Gastrocnemius medialis (tissue), 4 donors: Measurements from ENCODE around the gene SRRM5.

Experiments used
- POLR2A ChIP-seq, 2 donors: fragments of 450-650 bp; IDR thresholded peaks; one replicate each; pipeline ENCODE4 v1.6.1; 2017; ENCODE audit warnings: antibody characterized with exemption in 2 of 2, mild to moderate bottlenecking in 2 of 2, moderate library complexity in 2 of 2
- TF ChIP-seq, protein P1 (sequence below), 5 experiments: fragments of 450-650 bp in 3 of 5; fragments of 200-600 bp in 2 of 5; sonication (generic) in 2 of 5; IDR thresholded peaks in 4 of 5; conservative IDR thresholded peaks in 1 of 5; 1 replicate in 4 of 5; 2 replicates in 1 of 5; pipeline ENCODE4 v1.5.1; 2016 to 2019; ENCODE audit warnings: antibody characterized with exemption in 5 of 5, mild to moderate bottlenecking in 3 of 5, moderate library complexity in 3 of 5

DNA sequence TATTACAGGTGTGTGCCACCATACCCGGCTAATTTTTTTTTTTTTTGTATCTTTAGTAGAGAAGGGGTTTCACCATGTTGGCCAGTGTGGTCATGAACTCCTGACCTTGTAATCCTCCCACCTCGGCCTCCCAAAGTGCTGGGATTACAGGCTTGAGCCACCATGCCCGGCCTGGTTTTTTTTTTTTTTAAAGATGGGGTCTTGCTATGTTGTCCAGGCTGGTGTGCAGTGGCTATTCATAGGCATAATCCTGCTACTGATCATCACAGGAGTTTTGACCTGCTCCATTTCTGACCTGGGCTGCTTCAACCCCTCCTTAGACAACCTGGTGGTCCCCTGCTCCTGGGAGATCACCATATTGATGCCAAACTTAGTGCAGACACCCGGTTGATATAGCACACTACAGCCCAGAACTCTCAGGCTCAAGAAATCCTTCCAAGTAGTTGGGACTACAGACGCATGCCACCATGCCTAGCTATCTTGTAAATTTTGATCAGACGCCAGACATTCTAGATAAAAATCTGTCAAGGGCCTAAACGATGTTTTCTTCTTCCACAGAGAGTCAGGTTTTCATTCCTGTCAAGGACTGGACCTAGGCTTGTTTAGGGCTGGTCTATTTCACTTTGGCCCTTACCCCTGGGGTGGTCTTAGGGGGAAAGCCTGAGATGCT is 48.5 kb downstream of the SRRM5 start:
- TF ChIP-seq, protein P1, sequence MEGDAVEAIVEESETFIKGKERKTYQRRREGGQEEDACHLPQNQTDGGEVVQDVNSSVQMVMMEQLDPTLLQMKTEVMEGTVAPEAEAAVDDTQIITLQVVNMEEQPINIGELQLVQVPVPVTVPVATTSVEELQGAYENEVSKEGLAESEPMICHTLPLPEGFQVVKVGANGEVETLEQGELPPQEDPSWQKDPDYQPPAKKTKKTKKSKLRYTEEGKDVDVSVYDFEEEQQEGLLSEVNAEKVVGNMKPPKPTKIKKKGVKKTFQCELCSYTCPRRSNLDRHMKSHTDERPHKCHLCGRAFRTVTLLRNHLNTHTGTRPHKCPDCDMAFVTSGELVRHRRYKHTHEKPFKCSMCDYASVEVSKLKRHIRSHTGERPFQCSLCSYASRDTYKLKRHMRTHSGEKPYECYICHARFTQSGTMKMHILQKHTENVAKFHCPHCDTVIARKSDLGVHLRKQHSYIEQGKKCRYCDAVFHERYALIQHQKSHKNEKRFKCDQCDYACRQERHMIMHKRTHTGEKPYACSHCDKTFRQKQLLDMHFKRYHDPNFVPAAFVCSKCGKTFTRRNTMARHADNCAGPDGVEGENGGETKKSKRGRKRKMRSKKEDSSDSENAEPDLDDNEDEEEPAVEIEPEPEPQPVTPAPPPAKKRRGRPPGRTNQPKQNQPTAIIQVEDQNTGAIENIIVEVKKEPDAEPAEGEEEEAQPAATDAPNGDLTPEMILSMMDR (IDR thresholded peaks at IDR 0.05 in 4 of 5, conservative IDR thresholded peaks at IDR 0.05 in 1 of 5): no peak
- no peak for TF ChIP-seq POLR2A (IDR thresholded peaks at IDR 0.05)
